HFFc6 (cell line): ENCODE results near the gene ELP6. TPM values are rescaled to one million over a fixed set of nuclear protein-coding genes. Genes with fewer than 3 reads are reported as not detected.
"Not testable (repeated sequence)": the region's sequence is repeated elsewhere in the genome, so short reads cannot be mapped to it uniquely, and the experiment has no call there.

Experiments
- DNase-seq: peaks from one replicate; pipeline ENCODE4 v3.0.0-alpha.2; 2018
- H3K27ac Mint-ChIP-seq: 2 replicates; pipeline ENCODE4 v1.8.0; 2020; ENCODE audit warnings: mild to moderate bottlenecking, mixed read lengths
- H3K27me3 Mint-ChIP-seq: 2 replicates; pipeline ENCODE4 v1.8.0; 2021; ENCODE audit warnings: mild to moderate bottlenecking, moderate library complexity, mixed read lengths; ENCODE audit not compliant: insufficient read depth
- H3K36me3 Mint-ChIP-seq: 2 replicates; pipeline ENCODE4 v1.8.0; 2021; ENCODE audit warnings: low read depth, mixed read lengths
- H3K4me1 Mint-ChIP-seq: 2 replicates; pipeline ENCODE4 v1.8.0; 2020; ENCODE audit warnings: low read depth, mixed read lengths
- H3K4me3 Mint-ChIP-seq: 2 replicates; pipeline ENCODE4 v1.8.0; 2020; ENCODE audit warnings: mild to moderate bottlenecking, moderate library complexity, mixed read lengths
- H3K9me3 Mint-ChIP-seq: 2 replicates; pipeline ENCODE4 v1.8.0; 2020; ENCODE audit warnings: mild to moderate bottlenecking, mixed read lengths
- CTCF ChIP-seq: fragments of 200-600 bp; sonication (generic); IDR thresholded peaks from 2 replicates; pipeline ENCODE4 v1.5.0; 2021; ENCODE audit warnings: antibody characterized with exemption, mild to moderate bottlenecking
- total RNA-seq, 6 experiments: library from RNA; stranded (reverse); fragmentation: NEBNext Ultra II Directional; extraction: Animal tissue kit (Norgen Biotek cat#: 25700); gene quantifications; 2 replicates in 1 of 6; 3 replicates in 5 of 6; pipeline ENCODE4 v1.2.3, GENCODE V29; 2021

ELP6 gene
- total RNA-seq, 6 experiments from 2014 or later = 30.4 to 36.2 (median 34.5) TPM

GRCh38 chr3:47520756-47521155 lies 7.2 kb upstream of the ELP6 start:
- no peak for DNase-seq
- Mint-ChIP-seq H3K9me3 (no peaks in the 10 kb centered on the region), H3K36me3 (no peaks in the 10 kb centered on the region), H3K4me1 (peaks cover 13% of the 10 kb centered on the region), H3K27ac (no peak overlapping the region), H3K27me3 (peaks cover 11% of the 10 kb centered on the region; the same call in 1 of the 2 replicates), H3K4me3 (no peak overlapping the region)
- TF ChIP-seq CTCF = no peak

GRCh38 chr3:47517937-47518336 lies 4.4 kb upstream of the ELP6 start:
- no peak overlapping the region for H3K4me3 Mint-ChIP-seq
- H3K27me3 Mint-ChIP-seq = peaks cover 4% of the 10 kb centered on the region; the same call in 1 of the 2 replicates
- H3K4me1 Mint-ChIP-seq = peaks cover 19% of the 10 kb centered on the region
- H3K9me3 Mint-ChIP-seq = no peaks in the 10 kb centered on the region
- no peak for DNase-seq
- H3K36me3 Mint-ChIP-seq = no peaks in the 10 kb centered on the region
- H3K27ac Mint-ChIP-seq = no peak overlapping the region
- TF ChIP-seq CTCF = no peak

- 0 out of 2 replicates have a peak, but pooled peaks cover 4% of the 10 kb centered on the region for H3K36me3 Mint-ChIP-seq
- peaks cover 21% of the 10 kb centered on the region for H3K4me1 Mint-ChIP-seq
- no peak for DNase-seq
- peak overlapping the region; percentile 2; the same call in 1 of the 2 replicates for H3K4me3 Mint-ChIP-seq
- TF ChIP-seq CTCF = no peak
- no peak overlapping the region for H3K27ac Mint-ChIP-seq
- H3K27me3 Mint-ChIP-seq = peaks cover 4% of the 10 kb centered on the region; the same call in 1 of the 2 replicates
- no peaks in the 10 kb centered on the region for H3K9me3 Mint-ChIP-seq
Measured at GRCh38 chr3:47515864-47516319, 2.4 kb upstream of the ELP6 start.

- H3K27me3 Mint-ChIP-seq = peaks cover 4% of the 10 kb centered on the region; the same call in 1 of the 2 replicates
- no peaks in the 10 kb centered on the region for H3K9me3 Mint-ChIP-seq
- DNase-seq = no peak
- 0 out of 2 replicates have a peak, but pooled peaks cover 4% of the 10 kb centered on the region for H3K36me3 Mint-ChIP-seq
- H3K4me3 Mint-ChIP-seq = peak overlapping the region; percentile 57
- H3K4me1 Mint-ChIP-seq = peaks cover 21% of the 10 kb centered on the region
- TF ChIP-seq CTCF = no peak
- H3K27ac Mint-ChIP-seq = peak overlapping the region; percentile 40; the same call in 1 of the 2 replicates
Measured at GRCh38 chr3:47515100-47515499, 1.6 kb upstream of the ELP6 start.

- Mint-ChIP-seq H3K4me1 (peaks cover 21% of the 10 kb centered on the region), H3K36me3 (peaks cover 12% of the 10 kb centered on the region; the same call in 1 of the 2 replicates), H3K27me3 (peaks cover 4% of the 10 kb centered on the region; the same call in 1 of the 2 replicates), H3K27ac (peak overlapping the region; percentile 92), H3K4me3 (peak overlapping the region; percentile 98), H3K9me3 (no peaks in the 10 kb centered on the region)
- DNase-seq = no peak
- no peak for TF ChIP-seq CTCF
Measured at GRCh38 chr3:47512416-47513124, 942 bp downstream of the ELP6 start.

- H3K4me3 Mint-ChIP-seq, H3K4me1 Mint-ChIP-seq, H3K27ac Mint-ChIP-seq, DNase-seq, H3K27me3 Mint-ChIP-seq, H3K9me3 Mint-ChIP-seq: not testable (repeated sequence)
- H3K36me3 Mint-ChIP-seq = peaks cover 26% of the 10 kb centered on the region
Measured at GRCh38 chr3:47505267-47505666, 8.2 kb downstream of the ELP6 start.
